IMR-90 (cell line): ENCODE results near the gene STARD7. TPM values are rescaled to one million over a fixed set of nuclear protein-coding genes. Genes with fewer than 3 reads are reported as not detected.

Experiments
- ATAC-seq: fragments of 200-7000 bp; cut with Tn5 transposase; 2 replicates; pipeline ENCODE4 v1.9.1; 2020; ENCODE audit warnings: low read depth, mild to moderate bottlenecking, moderate library complexity
- BruUV-seq: library from RNA; stranded (reverse); fragments of 400-500 nt; replicated peaks from 2 replicates; lab custom pipeline; 2021; lab: Mats Ljungman, UMichigan
- CTCF ChIA-PET: fragments of 300-600 bp; formaldehyde crosslinking; extraction: SDS; loops from one replicate; lab custom pipeline; 2021; ENCODE audit warnings: antibody characterized with exemption; lab: Yijun Ruan, JAX
- POLR2A ChIA-PET: fragments of 300-600 bp; sonication (Branson Sonifier 250); formaldehyde crosslinking; loops from one replicate; lab custom pipeline; 2022; ENCODE audit warnings: antibody characterized with exemption; ENCODE audit not compliant: unreplicated experiment; lab: Charles Lee
- DNase-seq: peaks from one replicate; pipeline ENCODE4 v3.0.0; 2013
- H2AFZ ChIP-seq: replicated peaks from 2 replicates; pipeline ENCODE3; 2013; ENCODE audit warnings: low read length, mild to moderate bottlenecking; ENCODE audit not compliant: poor library complexity
- H2AK5ac ChIP-seq: 2 replicates; pipeline ENCODE4 v1.6.1; 2013; ENCODE audit warnings: low read depth, low read length, inconsistent platforms
- H2AK9ac ChIP-seq: replicated peaks from 2 replicates; pipeline ENCODE3; 2013; ENCODE audit warnings: mild to moderate bottlenecking, low read depth, low read length, moderate library complexity; ENCODE audit not compliant: poor library complexity
- H2BK120ac ChIP-seq: 2 replicates; pipeline ENCODE4 v1.6.1; 2013; ENCODE audit warnings: low read depth, low read length, inconsistent platforms
- H2BK15ac ChIP-seq: 3 replicates; pipeline ENCODE4 v1.6.1; 2013; ENCODE audit warnings: low read depth, low read length, inconsistent platforms
- H2BK20ac ChIP-seq: 2 replicates; pipeline ENCODE4 v1.6.1; 2013; ENCODE audit warnings: low read depth, mild to moderate bottlenecking, inconsistent platforms, low read length, moderate library complexity
- H2BK5ac ChIP-seq: 2 replicates; pipeline ENCODE4 v1.6.1; 2013; ENCODE audit warnings: mild to moderate bottlenecking, low read depth, low read length, inconsistent platforms; ENCODE audit not compliant: poor library complexity, severe bottlenecking
- H3K14ac ChIP-seq: replicated peaks from 2 replicates; pipeline ENCODE4 v1.6.1; 2013; ENCODE audit warnings: low read depth, low read length, inconsistent platforms
- H3K18ac ChIP-seq: 2 replicates; pipeline ENCODE4 v1.6.1; 2013; ENCODE audit warnings: low read depth, low read length, control low read depth
- H3K23ac ChIP-seq: 2 replicates; pipeline ENCODE4 v1.6.1; 2013; ENCODE audit warnings: low read depth, low read length, inconsistent platforms
- H3K27ac ChIP-seq: 2 replicates; pipeline ENCODE4 v1.5.1; 2013; ENCODE audit warnings: mild to moderate bottlenecking, control low read depth, low read length; ENCODE audit not compliant: insufficient read depth
- H3K27me3 ChIP-seq: 2 replicates; pipeline ENCODE4 v1.6.1; 2013; ENCODE audit warnings: low read length; ENCODE audit not compliant: control insufficient read depth, insufficient read depth
- H3K36me3 ChIP-seq: 2 replicates; pipeline ENCODE4 v1.6.1; 2013; ENCODE audit warnings: low read length, mixed read lengths; ENCODE audit not compliant: control insufficient read depth, insufficient read depth
- H3K4ac ChIP-seq: 2 replicates; pipeline ENCODE4 v1.6.1; 2013; ENCODE audit warnings: low read depth, low read length, inconsistent platforms
- H3K4me1 ChIP-seq: 2 replicates; pipeline ENCODE4 v1.6.1; 2013; ENCODE audit warnings: low read length, mixed read lengths; ENCODE audit not compliant: control insufficient read depth, insufficient read depth
- H3K4me2 ChIP-seq: 2 replicates; pipeline ENCODE4 v1.6.1; 2013; ENCODE audit warnings: low read depth, mild to moderate bottlenecking, control low read depth, low read length, moderate library complexity
- H3K4me3 ChIP-seq: 2 replicates; pipeline ENCODE4 v1.5.1; 2013; ENCODE audit warnings: low read depth, mild to moderate bottlenecking, control low read depth, low read length, moderate library complexity; ENCODE audit not compliant: insufficient read depth
- H3K56ac ChIP-seq: 2 replicates; pipeline ENCODE4 v1.6.1; 2013; ENCODE audit warnings: low read length, inconsistent platforms; ENCODE audit not compliant: insufficient read depth; ENCODE audit errors: extremely low read depth
- H3K79me1 ChIP-seq, 2 experiments: 2 replicates each; pipeline ENCODE4 v1.6.1; 2013; ENCODE audit warnings: low read length in 2 of 2, inconsistent platforms in 1 of 2, low read depth in 1 of 2
- H3K9ac ChIP-seq: 2 replicates; pipeline ENCODE4 v1.6.1; 2013; ENCODE audit warnings: low read depth, low read length, control low read depth
- H3K9me1 ChIP-seq: 2 replicates; pipeline ENCODE4 v1.6.1; 2013; ENCODE audit warnings: low read length, inconsistent platforms; ENCODE audit not compliant: insufficient read depth
- H3K9me3 ChIP-seq: 2 replicates; pipeline ENCODE4 v1.6.1; 2013; ENCODE audit warnings: low read length; ENCODE audit not compliant: control insufficient read depth, insufficient read depth
- H4K20me1 ChIP-seq: 2 replicates; pipeline ENCODE4 v1.6.1; 2013; ENCODE audit warnings: low read length, inconsistent platforms; ENCODE audit not compliant: insufficient read depth
- H4K5ac ChIP-seq: 2 replicates; pipeline ENCODE4 v1.6.1; 2013; ENCODE audit warnings: mild to moderate bottlenecking, low read depth, low read length, control low read depth
- H4K8ac ChIP-seq, 2 experiments: 2 replicates each; pipeline ENCODE4 v1.6.1; 2013; ENCODE audit warnings: low read depth in 2 of 2, low read length in 2 of 2, control low read depth in 1 of 2, inconsistent platforms in 1 of 2
- H4K91ac ChIP-seq: 2 replicates; pipeline ENCODE4 v1.6.1; 2013; ENCODE audit warnings: low read depth, low read length, inconsistent platforms; ENCODE audit not compliant: insufficient read depth
- BHLHE40 ChIP-seq: fragments of 150-350 bp; IDR thresholded peaks from 2 replicates; pipeline ENCODE4 v1.6.1; 2016; ENCODE audit warnings: mild to moderate bottlenecking, low read depth, low read length
- CEBPB ChIP-seq: IDR thresholded peaks from 2 replicates; pipeline ENCODE4 v1.6.1; 2012; ENCODE audit warnings: low read depth, low read length, improper control_type of control experiment
- CHD1 ChIP-seq: IDR thresholded peaks from 2 replicates; pipeline ENCODE4 v1.6.1; 2012; ENCODE audit warnings: low read depth, low read length, improper control_type of control experiment
- FOS ChIP-seq: fragments of 150-350 bp; IDR thresholded peaks from 2 replicates; pipeline ENCODE4 v1.6.1; 2016; ENCODE audit warnings: low read depth, low read length
- MAFK ChIP-seq: IDR thresholded peaks from 2 replicates; pipeline ENCODE4 v1.6.1; 2012; ENCODE audit warnings: low read depth, low read length, improper control_type of control experiment
- MAZ ChIP-seq: IDR thresholded peaks from 2 replicates; pipeline ENCODE4 v1.6.1; 2012; ENCODE audit warnings: low read depth, mild to moderate bottlenecking, low read length, improper control_type of control experiment, moderate library complexity, borderline replicate concordance
- POLR2A ChIP-seq: IDR thresholded peaks from 2 replicates; pipeline ENCODE4 v1.6.1; 2012; ENCODE audit warnings: mild to moderate bottlenecking, low read depth, low read length
- RAD21 ChIP-seq: IDR thresholded peaks from 2 replicates; pipeline ENCODE4 v1.6.1; 2012; ENCODE audit warnings: low read length, improper control_type of control experiment
- RCOR1 ChIP-seq: IDR thresholded peaks from 2 replicates; pipeline ENCODE4 v1.6.1; 2012; ENCODE audit warnings: mild to moderate bottlenecking, low read length, improper control_type of control experiment; ENCODE audit not compliant: insufficient replicate concordance
- RFX5 ChIP-seq: IDR thresholded peaks from 2 replicates; pipeline ENCODE4 v1.8.0; 2012; ENCODE audit warnings: low read depth, mild to moderate bottlenecking, low read length, moderate library complexity
- SMC3 ChIP-seq: fragments of 150-350 bp; IDR thresholded peaks from 2 replicates; pipeline ENCODE4 v1.6.1; 2016; ENCODE audit warnings: low read depth, mild to moderate bottlenecking, antibody characterized with exemption, low read length, moderate library complexity
- USF2 ChIP-seq: fragments of 150-350 bp; IDR thresholded peaks from 2 replicates; pipeline ENCODE4 v1.6.1; 2017; ENCODE audit warnings: mild to moderate bottlenecking, antibody characterized with exemption, low read length, low read depth
- WGBS, 2 experiments: methylation state at CpG; one replicate each; pipeline versions ENCODE4 v1.1.5 to v1.1.7; 2013; ENCODE audit warnings: missing lambda C conversion rate in 2 of 2; ENCODE audit not compliant: insufficient read length in 1 of 2; ENCODE audit errors: extremely low coverage in 2 of 2; 5-methylcytosine and 5-hydroxymethylcytosine counted together
- dilution Hi-C: fragments of 300-500 bp; cut with HindIII; formaldehyde crosslinking; loops from one replicate; pipeline ENCODE4 v1.14.3; 2018; ENCODE audit warnings: low sequenced_read_pairs; ENCODE audit not compliant: unreplicated experiment
- in situ Hi-C: fragments of 300-500 bp; cut with MboI; formaldehyde crosslinking; loops from 3 replicates; pipeline ENCODE4 v1.14.3; 2019; ENCODE audit warnings: low sequenced_read_pairs, inconsistent platforms, mixed read lengths
- intact Hi-C: fragments of 100-400 bp; cut with micrococcal nuclease; formaldehyde crosslinking; loops from 2 replicates; pipeline ENCODE4 v1.10.0; 2022
- polyA plus RNA-seq, 3 experiments: library from polyadenylated mRNA; depleted of rRNA; stranded (reverse); fragments of >200 nt; gene quantifications; 2 replicates each; pipeline ENCODE4 v1.2.3, GENCODE V29; 2012; ENCODE audit warnings: low replicate concordance in 1 of 3
- total RNA-seq: library from RNA; depleted of rRNA; stranded (reverse); fragments of >200 nt; gene quantifications from 2 replicates; pipeline ENCODE4 v1.2.3, GENCODE V29; 2012
- TF ChIP-seq, protein P1 (sequence below): conservative IDR thresholded peaks from 2 replicates; pipeline ENCODE4 v1.5.1; 2012; ENCODE audit warnings: mild to moderate bottlenecking, low read depth, low read length, improper control_type of control experiment

The STARD7 gene
- total and polyA plus RNA-seq, 2 of the 4 experiments (the other 2 are of a cell fraction): 61.7 to 138 TPM

GRCh38 chr2:96167407-96168013 lies 41.1 kb downstream of the STARD7 start:
- Histone ChIP-seq H3K14ac (no peak overlapping the region), H3K36me3 (no peaks in the 10 kb centered on the region), H3K23ac (no peak overlapping the region), H3K27me3 (no peaks in the 10 kb centered on the region), H4K91ac (no peak overlapping the region), H2AK5ac (no peak overlapping the region), H3K56ac (no peak overlapping the region), H2AK9ac (no peak overlapping the region), H2BK20ac (no peak overlapping the region), H3K4me1 (no peaks in the 10 kb centered on the region), H3K9me1 (no peaks in the 10 kb centered on the region), H3K4ac (no peak overlapping the region), H2AFZ (no peak overlapping the region), H3K4me2 (no peak overlapping the region), H4K20me1 (no peaks in the 10 kb centered on the region), H4K5ac (no peak overlapping the region), H3K9me3 (no peaks in the 10 kb centered on the region), H2BK120ac (no peak overlapping the region; the same call in 1 of the 2 replicates), H3K27ac (no peak overlapping the region), H4K8ac (no peak overlapping the region), H2BK5ac (no peak overlapping the region), H3K18ac (no peak overlapping the region), H2BK15ac (no peak overlapping the region), H3K79me1 (no peaks in the 10 kb centered on the region), H3K4me3 (no peak overlapping the region), H3K9ac (no peak overlapping the region)
- DNase-seq: no peak
- no peak for ATAC-seq
- no CpG with 5 or more reads among the region's 6 CpGs for WGBS, 2 experiments
- ChIA-PET POLR2A (no interaction called here), CTCF (interaction anchor here (1.5 kb wide), 1 partner anchor 97 kb away, joined by 4 read pairs; no protein-coding TSS in a partner anchor)
- no peak for TF ChIP-seq RAD21
- no peak for TF ChIP-seq BHLHE40
- TF ChIP-seq, protein P1, sequence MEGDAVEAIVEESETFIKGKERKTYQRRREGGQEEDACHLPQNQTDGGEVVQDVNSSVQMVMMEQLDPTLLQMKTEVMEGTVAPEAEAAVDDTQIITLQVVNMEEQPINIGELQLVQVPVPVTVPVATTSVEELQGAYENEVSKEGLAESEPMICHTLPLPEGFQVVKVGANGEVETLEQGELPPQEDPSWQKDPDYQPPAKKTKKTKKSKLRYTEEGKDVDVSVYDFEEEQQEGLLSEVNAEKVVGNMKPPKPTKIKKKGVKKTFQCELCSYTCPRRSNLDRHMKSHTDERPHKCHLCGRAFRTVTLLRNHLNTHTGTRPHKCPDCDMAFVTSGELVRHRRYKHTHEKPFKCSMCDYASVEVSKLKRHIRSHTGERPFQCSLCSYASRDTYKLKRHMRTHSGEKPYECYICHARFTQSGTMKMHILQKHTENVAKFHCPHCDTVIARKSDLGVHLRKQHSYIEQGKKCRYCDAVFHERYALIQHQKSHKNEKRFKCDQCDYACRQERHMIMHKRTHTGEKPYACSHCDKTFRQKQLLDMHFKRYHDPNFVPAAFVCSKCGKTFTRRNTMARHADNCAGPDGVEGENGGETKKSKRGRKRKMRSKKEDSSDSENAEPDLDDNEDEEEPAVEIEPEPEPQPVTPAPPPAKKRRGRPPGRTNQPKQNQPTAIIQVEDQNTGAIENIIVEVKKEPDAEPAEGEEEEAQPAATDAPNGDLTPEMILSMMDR: no peak
- TF ChIP-seq USF2: no peak
- no peak for TF ChIP-seq RCOR1
- TF ChIP-seq CHD1: no peak
- TF ChIP-seq FOS: no peak
- TF ChIP-seq MAFK: no peak
- TF ChIP-seq CEBPB: no peak
- TF ChIP-seq POLR2A: no peak
- no peak for TF ChIP-seq RFX5
- no peak for TF ChIP-seq SMC3
- no peak for TF ChIP-seq MAZ
- dilution Hi-C loops (no loop called here), in situ Hi-C loops (no loop called here), intact Hi-C loops (no loop called here)
- BruUV-seq: no TSS peak
